Endodermal cell (in vitro differentiated cells): ENCODE data around the gene UBE2D4. TPM values are rescaled to one million over a fixed set of nuclear protein-coding genes. Genes with fewer than 3 reads are reported as not detected.

ENCODE experiments used
- DNase-seq: peaks from one replicate; pipeline ENCODE4 v3.0.0-alpha.2; 2017
- H3K27ac ChIP-seq: 2 replicates; pipeline ENCODE4 v1.5.1; 2013; ENCODE audit warnings: mild to moderate bottlenecking, low read depth, low read length, moderate library complexity
- H3K27me3 ChIP-seq: 2 replicates; pipeline ENCODE4 v1.6.1; 2013; ENCODE audit warnings: mild to moderate bottlenecking, low read length, moderate library complexity; ENCODE audit not compliant: insufficient read depth, control insufficient read depth, poor library complexity, severe bottlenecking
- H3K36me3 ChIP-seq: 2 replicates; pipeline ENCODE4 v1.7.0; 2013; ENCODE audit warnings: mild to moderate bottlenecking, low read length, moderate library complexity; ENCODE audit not compliant: control insufficient read depth, insufficient read depth
- H3K4me1 ChIP-seq: one replicate; pipeline ENCODE4 v1.7.0; 2013; ENCODE audit warnings: low read length; ENCODE audit not compliant: control insufficient read depth, insufficient read depth
- H3K4me3 ChIP-seq: 2 replicates; pipeline ENCODE4 v1.5.1; 2013; ENCODE audit warnings: mild to moderate bottlenecking, low read length, moderate library complexity
- H3K9ac ChIP-seq: 2 replicates; pipeline ENCODE4 v1.6.1; 2013; ENCODE audit warnings: mild to moderate bottlenecking, low read length, moderate library complexity; ENCODE audit not compliant: poor library complexity, severe bottlenecking; ENCODE audit errors: extremely low read depth
- H3K9me3 ChIP-seq: 2 replicates; pipeline ENCODE4 v1.6.1; 2013; ENCODE audit warnings: mild to moderate bottlenecking, low read length, moderate library complexity; ENCODE audit not compliant: control insufficient read depth
- H3K27ac Mint-ChIP-seq: 2 replicates; pipeline ENCODE4 v1.8.0; 2020; ENCODE audit warnings: mixed read lengths
- H3K27me3 Mint-ChIP-seq: 2 replicates; pipeline ENCODE4 v1.8.0; 2021; ENCODE audit warnings: mild to moderate bottlenecking, mixed read lengths; ENCODE audit not compliant: insufficient read depth
- H3K36me3 Mint-ChIP-seq: 2 replicates; pipeline ENCODE4 v1.8.0; 2020; ENCODE audit warnings: low read depth, mixed read lengths
- H3K4me1 Mint-ChIP-seq: 2 replicates; pipeline ENCODE4 v1.8.0; 2020; ENCODE audit warnings: mixed read lengths
- H3K4me3 Mint-ChIP-seq: 2 replicates; pipeline ENCODE4 v1.8.0; 2020; ENCODE audit warnings: mild to moderate bottlenecking, moderate library complexity, mixed read lengths
- H3K9me3 Mint-ChIP-seq: 2 replicates; pipeline ENCODE4 v1.8.0; 2020; ENCODE audit warnings: mild to moderate bottlenecking, mixed read lengths
- WGBS, 2 experiments: methylation state at CpG; one replicate each; pipeline versions ENCODE4 v1.1.5 to v1.1.7; 2013; ENCODE audit warnings: missing lambda C conversion rate in 2 of 2, mixed read lengths in 1 of 2; ENCODE audit not compliant: insufficient coverage in 1 of 2, insufficient read length in 1 of 2; 5-methylcytosine and 5-hydroxymethylcytosine counted together
- long read RNA-seq, 4 experiments: library from polyadenylated mRNA in 2 of 4; library from RNA in 1 of 4; library from capped mRNA in 1 of 4; stranded (forward) in 3 of 4; unstranded in 1 of 4; transcript quantifications; one replicate each; pipeline ENCODE4 v2.0.0, GENCODE V29; 2020 to 2021; ENCODE audit warnings: inconsistent platforms in 1 of 4
- polyA plus RNA-seq, 2 experiments: library from polyadenylated mRNA; stranded (reverse); fragments of 50-300 nt; gene quantifications; one replicate each; pipeline ENCODE4 v1.2.3, GENCODE V29; 2013
- total RNA-seq, 2 donors: library from RNA; stranded (reverse); fragmentation: NEBNext Ultra II Directional in 1 of 2; extraction: Animal tissue kit (Norgen Biotek cat#: 25700) in 1 of 2; gene quantifications; 2 replicates in 1 of 2; 3 replicates in 1 of 2; pipeline ENCODE4 v1.2.1, GENCODE V29; 2021
- TF ChIP-seq, protein P1 (sequence below): fragments of 200-600 bp; sonication (generic); conservative IDR thresholded peaks from 2 replicates; pipeline ENCODE4 v1.5.0; 2021; ENCODE audit warnings: antibody characterized with exemption, mild to moderate bottlenecking

UBE2D4 gene
- 10 to 100 TPM in 1 of 2 donors, 1 to 10 TPM in 1; 10.0 to 10.7 TPM for total RNA-seq
- 12.6 TPM for polyA plus RNA-seq (2013, experiment 1 of 2)
- 11.0 TPM for polyA plus RNA-seq (2013, experiment 2 of 2)
- long read RNA-seq, experiment 1, partial matches to known transcripts, result 0 of 3 reads
- long read RNA-seq, experiment 1, other reads (novel, unspliced or antisense), result 1 of 3 reads
- long read RNA-seq, experiment 2, transcript UBE2D4-201 (7 exons, 3,974 nt), result major isoform, 17 of 23 reads
- long read RNA-seq, experiment 2, partial matches to known transcripts, result 0 of 23 reads
- long read RNA-seq, experiment 2, other reads (novel, unspliced or antisense), result 3 of 23 reads
- long read RNA-seq, experiment 3, transcript UBE2D4-201 (7 exons, 3,974 nt), result major isoform, 21 of 36 reads
- long read RNA-seq, experiment 3, transcript UBE2D4-208 (5 exons, 789 nt), result minor isoform, 5 of 36 reads
- long read RNA-seq, experiment 3, partial matches to known transcripts, result 1 of 36 reads
- long read RNA-seq, experiment 3, other reads (novel, unspliced or antisense), result 6 of 36 reads
- long read RNA-seq, experiment 4, partial matches to known transcripts, result 0 of 1 reads
- long read RNA-seq, experiment 4, other reads (novel, unspliced or antisense), result 0 of 1 reads

- 9 to 19% methylated on average over 36 to 82 of the region's 82 CpGs for WGBS, 2 experiments
- peaks cover 24% of the 10 kb centered on the region for H3K27me3 Mint-ChIP-seq
- Histone ChIP-seq H3K4me1 (no peaks in the 10 kb centered on the region), H3K9ac (peak within 1 kb of the TSS; percentile 38), H3K9me3 (no peaks in the 10 kb centered on the region), H3K4me3 (peak within 1 kb of the TSS; percentile 86), H3K27me3 (peaks cover 7% of the 10 kb centered on the region), H3K36me3 (no peaks in the 10 kb centered on the region), H3K27ac (peak within 1 kb of the TSS; percentile 86)
- H3K4me1 Mint-ChIP-seq, result peaks cover 3% of the 10 kb centered on the region
- DNase-seq, result peak; percentile 88
- peak within 1 kb of the TSS; percentile 63 for H3K4me3 Mint-ChIP-seq
- TF ChIP-seq, protein P1, sequence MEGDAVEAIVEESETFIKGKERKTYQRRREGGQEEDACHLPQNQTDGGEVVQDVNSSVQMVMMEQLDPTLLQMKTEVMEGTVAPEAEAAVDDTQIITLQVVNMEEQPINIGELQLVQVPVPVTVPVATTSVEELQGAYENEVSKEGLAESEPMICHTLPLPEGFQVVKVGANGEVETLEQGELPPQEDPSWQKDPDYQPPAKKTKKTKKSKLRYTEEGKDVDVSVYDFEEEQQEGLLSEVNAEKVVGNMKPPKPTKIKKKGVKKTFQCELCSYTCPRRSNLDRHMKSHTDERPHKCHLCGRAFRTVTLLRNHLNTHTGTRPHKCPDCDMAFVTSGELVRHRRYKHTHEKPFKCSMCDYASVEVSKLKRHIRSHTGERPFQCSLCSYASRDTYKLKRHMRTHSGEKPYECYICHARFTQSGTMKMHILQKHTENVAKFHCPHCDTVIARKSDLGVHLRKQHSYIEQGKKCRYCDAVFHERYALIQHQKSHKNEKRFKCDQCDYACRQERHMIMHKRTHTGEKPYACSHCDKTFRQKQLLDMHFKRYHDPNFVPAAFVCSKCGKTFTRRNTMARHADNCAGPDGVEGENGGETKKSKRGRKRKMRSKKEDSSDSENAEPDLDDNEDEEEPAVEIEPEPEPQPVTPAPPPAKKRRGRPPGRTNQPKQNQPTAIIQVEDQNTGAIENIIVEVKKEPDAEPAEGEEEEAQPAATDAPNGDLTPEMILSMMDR, result no peak
- no peak within 1 kb of the TSS for H3K27ac Mint-ChIP-seq
- peaks cover 2% of the 10 kb centered on the region for H3K36me3 Mint-ChIP-seq
- H3K9me3 Mint-ChIP-seq, result no peaks in the 10 kb centered on the region
Measured at GRCh38 chr7:43925984-43926797, at the start of gene UBE2D4. UBE2D4 (plus strand) TSS chr7:43926436; CDS start chr7:43926533, 97 bp downstream.

DNA sequence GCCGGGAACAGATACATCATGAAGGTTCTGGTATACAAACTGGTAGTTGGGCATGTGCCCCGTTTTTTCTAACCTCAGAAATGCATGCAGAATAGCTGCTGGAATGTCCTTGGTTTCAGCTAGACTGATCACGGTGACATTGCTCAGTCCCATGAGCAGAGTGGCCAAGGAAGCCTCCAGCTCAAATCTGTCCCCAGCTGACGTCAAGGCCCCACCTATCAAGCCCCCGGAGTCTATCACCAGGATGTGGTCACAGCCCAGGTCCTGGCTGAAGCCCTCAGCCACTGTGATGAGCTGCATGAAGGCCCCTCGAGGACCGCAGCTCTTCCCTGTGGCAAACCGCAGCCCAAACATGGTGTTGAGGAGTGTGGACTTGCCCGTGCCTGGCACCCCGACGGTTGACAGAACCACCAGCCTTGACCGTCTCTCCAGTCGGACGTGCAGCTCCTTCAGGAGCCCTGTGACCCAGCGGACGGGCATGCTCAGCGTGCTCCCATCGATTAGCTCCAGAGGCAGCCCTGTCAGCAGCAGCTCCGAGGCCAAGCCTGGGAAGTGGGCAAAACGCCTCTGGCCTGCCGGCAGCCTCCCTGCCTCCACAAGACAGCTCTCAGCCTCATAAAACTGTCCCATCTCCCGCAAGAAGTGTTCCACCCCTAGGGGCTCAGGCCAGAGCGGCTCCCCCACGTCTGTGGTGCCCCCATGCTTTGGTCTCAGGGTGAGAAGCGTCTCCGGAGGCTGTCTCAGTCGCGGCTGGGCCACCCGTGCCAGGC, 49.1 kb upstream of the UBE2D4 start:
- TF ChIP-seq, protein P1, result no peak
- H3K36me3 Mint-ChIP-seq, result peaks cover 56% of the 10 kb centered on the region
- no peak for DNase-seq

More for the DNA sequence above, 49.1 kb upstream of the UBE2D4 start:
- no peaks in the 10 kb centered on the region for H3K9me3 Mint-ChIP-seq
- no peak overlapping the region for H3K27ac Mint-ChIP-seq
- no peaks in the 10 kb centered on the region for H3K27me3 ChIP-seq
- H3K36me3 ChIP-seq, result peaks cover 46% of the 10 kb centered on the region
- H3K27ac ChIP-seq, result no peak overlapping the region
- no peak overlapping the region for H3K4me3 ChIP-seq
- peaks cover 3% of the 10 kb centered on the region for H3K4me1 Mint-ChIP-seq
- no peaks in the 10 kb centered on the region for H3K4me1 ChIP-seq
- WGBS, 2 experiments, result 91 to 94% methylated on average over 22 to 29 of the region's 29 CpGs
- no peak overlapping the region for H3K9ac ChIP-seq
- H3K27me3 Mint-ChIP-seq, result no peaks in the 10 kb centered on the region
- no peaks in the 10 kb centered on the region for H3K9me3 ChIP-seq
- no peak overlapping the region for H3K4me3 Mint-ChIP-seq
